Lung microvascular endothelial cell (primary cell): Measurements from ENCODE around the gene TESPA1. TPM values are rescaled to one million over a fixed set of nuclear protein-coding genes. Genes with fewer than 3 reads are reported as not detected.
A peak's percentile ranks its signal among the peaks of the same experiment; 100 is the strongest.
"Not testable (repeated sequence)": the region's sequence is repeated elsewhere in the genome, so short reads cannot be mapped to it uniquely, and the experiment has no call there.

ENCODE experiments used
- DNase-seq, 2 donors: peaks; one replicate each; pipeline versions ENCODE4 v3.0.0 to v3.0.0-alpha.2; 2010; ENCODE audit warnings: low read depth in 2 of 2
- total RNA-seq: library from RNA; depleted of rRNA; stranded (reverse); fragments of >200 nt; gene quantifications from 2 replicates; pipeline ENCODE4 v1.2.1, GENCODE V29; 2014

TESPA1 gene
- total RNA-seq = not detected in 2 replicates

- DNase-seq = no peak
Measured at GRCh38 chr12:54984658-54985376, at the start of gene TESPA1. TSS of gene TESPA1 (minus strand) at chr12:54984762. CDS start at chr12:54974562, 10,200 bp downstream.

GRCh38 chr12:55034218-55034617, 49.7 kb upstream of the TESPA1 start:
- DNase-seq = no peak

- no peak for DNase-seq
Measured at GRCh38 chr12:55025508-55025907, 40.9 kb upstream of the TESPA1 start.

- no peak for DNase-seq
Measured at GRCh38 chr12:55024575-55024974, 40.0 kb upstream of the TESPA1 start.

GRCh38 chr12:55019784-55020183, 35.2 kb upstream of the TESPA1 start, which contains the start of gene NEUROD4:
TSS of gene NEUROD4 (plus strand) at chr12:55019974. CDS start at chr12:55026440, 6,466 bp downstream.
- DNase-seq = peak; percentile 49 to 83

GRCh38 chr12:55017416-55017925, 32.9 kb upstream of the TESPA1 start:
- DNase-seq = no peak

- no peak for DNase-seq
Measured at GRCh38 chr12:55008944-55009585, 24.5 kb upstream of the TESPA1 start.

GRCh38 chr12:55002355-55002754, 17.8 kb upstream of the TESPA1 start:
- no peak for DNase-seq

- no peak for DNase-seq
Measured at GRCh38 chr12:55001198-55001868, 16.8 kb upstream of the TESPA1 start.

GRCh38 chr12:54998958-54999510, 14.5 kb upstream of the TESPA1 start:
- DNase-seq = peak; percentile 58 to 67

- DNase-seq = no peak
Measured at GRCh38 chr12:54997929-54998522, 13.5 kb upstream of the TESPA1 start.

- DNase-seq = no peak
Measured at GRCh38 chr12:54996205-54996604, 11.6 kb upstream of the TESPA1 start.

GRCh38 chr12:54993181-54993835, 8.7 kb upstream of the TESPA1 start:
- peak; percentile 75 to 80 for DNase-seq

- no peak for DNase-seq
Measured at GRCh38 chr12:54991991-54992375, 7.4 kb upstream of the TESPA1 start.

GRCh38 chr12:54991161-54991990, 6.8 kb upstream of the TESPA1 start:
- peak in 1 of 2 donors; percentile 3 for DNase-seq

GRCh38 chr12:54989829-54990228, 5.3 kb upstream of the TESPA1 start:
- no peak for DNase-seq

GRCh38 chr12:54988402-54989054, 4.0 kb upstream of the TESPA1 start:
- peak; percentile 59 to 66 for DNase-seq

- no peak for DNase-seq
Measured at GRCh38 chr12:54987611-54988231, 3.2 kb upstream of the TESPA1 start.

- not testable (repeated sequence) for DNase-seq
Measured at GRCh38 chr12:54986773-54987172, 2.2 kb upstream of the TESPA1 start.
